Measurements from ENCODE around the gene TWNK.
"Not testable (repeated sequence)": the region's sequence is repeated elsewhere in the genome, so short reads cannot be mapped to it uniquely, and the experiment has no call there.

TWNK gene

DNA sequence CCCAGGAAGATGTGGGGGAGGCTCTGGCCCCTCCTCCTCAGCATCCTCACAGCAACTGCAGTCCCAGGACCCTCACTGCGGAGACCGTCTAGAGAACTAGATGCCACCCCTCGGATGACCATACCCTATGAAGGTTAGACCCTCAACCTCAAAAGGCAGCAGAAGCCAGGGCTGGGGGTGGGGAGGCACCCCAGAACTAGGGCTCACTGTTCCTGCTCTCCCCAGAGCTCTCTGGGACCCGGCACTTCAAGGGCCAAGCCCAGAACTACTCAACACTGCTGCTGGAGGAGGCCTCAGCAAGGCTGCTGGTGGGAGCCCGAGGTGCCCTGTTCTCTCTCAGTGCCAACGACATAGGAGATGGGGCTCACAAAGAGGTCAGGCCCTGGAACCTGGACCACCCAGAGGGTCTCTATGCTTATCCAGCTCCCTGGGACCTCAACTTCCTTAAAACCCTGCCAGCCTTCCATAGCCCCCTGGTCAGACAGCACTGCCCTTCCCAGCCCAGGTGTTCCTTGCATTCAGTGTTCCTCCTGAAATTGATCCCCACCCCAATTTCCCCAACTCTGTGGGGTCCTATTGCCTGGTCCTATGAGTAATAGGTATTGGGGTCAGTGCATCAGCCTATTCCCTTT lies 14.3 kb upstream of the TWNK start:
- in situ Hi-C loops (cut with MboI; ENCODE audit: low sequenced_read_pairs), result no loop called here

DNA sequence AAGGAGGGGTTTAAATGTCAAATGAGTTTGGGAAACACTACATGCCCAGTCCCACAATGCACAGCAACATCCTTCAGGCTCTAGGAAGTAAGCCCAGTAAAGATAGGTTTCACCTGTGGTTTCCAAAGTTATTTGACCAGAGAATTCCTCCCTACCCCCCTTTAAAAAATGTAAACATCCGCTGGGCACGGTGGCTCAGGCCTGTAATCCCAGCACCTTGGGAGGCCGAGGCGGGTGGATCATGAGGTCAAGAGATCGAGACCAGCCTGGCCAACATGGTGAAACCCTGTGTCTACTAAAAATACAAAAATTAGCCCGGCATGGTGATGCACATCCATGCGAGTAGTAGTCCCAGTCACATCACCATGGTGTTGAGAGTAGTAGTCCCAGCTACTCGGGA lies 11.9 kb upstream of the TWNK start:
- in situ Hi-C loops (cut with MboI; ENCODE audit: low sequenced_read_pairs), result not testable (repeated sequence)

DNA sequence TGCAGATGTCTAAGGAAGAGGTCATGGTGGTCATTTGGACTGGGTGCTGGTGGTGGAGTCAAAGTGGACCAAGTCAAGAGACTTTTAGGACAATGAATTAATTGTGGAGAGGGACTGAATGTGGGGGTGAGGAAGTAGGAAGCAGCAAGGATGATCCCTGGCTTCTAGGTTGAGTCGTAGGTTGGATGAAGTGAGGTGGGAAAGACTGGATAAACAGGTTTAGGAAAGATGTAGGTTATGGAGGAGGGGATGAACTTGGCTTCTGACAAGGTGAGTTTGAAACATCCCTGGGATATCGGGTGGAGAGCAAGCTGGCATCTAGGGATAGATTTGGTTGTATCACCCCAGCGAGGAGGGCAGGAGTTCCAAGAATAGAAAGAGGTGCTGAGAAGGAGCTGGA lies 10.4 kb upstream of the TWNK start:
- in situ Hi-C loops (cut with MboI; ENCODE audit: low sequenced_read_pairs), result no loop called here

DNA sequence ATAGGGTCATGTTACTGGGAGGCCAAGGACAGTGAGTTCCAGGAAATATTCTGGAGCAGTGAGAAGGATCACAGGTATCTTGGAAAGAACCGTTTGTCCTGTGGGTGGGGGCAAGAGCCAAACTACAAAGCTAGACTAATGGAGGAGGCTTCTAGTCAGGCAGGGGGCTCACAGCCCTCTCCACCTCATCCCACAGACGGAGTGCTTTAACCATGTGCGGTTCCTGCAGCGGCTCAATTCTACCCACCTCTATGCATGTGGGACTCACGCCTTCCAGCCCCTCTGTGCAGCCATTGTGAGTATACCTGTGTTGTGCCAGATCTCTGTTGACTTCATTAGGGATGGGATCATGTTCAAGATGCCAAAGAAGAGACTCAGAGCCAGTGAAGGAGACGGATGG lies 9.9 kb upstream of the TWNK start:
- in situ Hi-C loops (cut with MboI; ENCODE audit: low sequenced_read_pairs), result no loop called here

DNA sequence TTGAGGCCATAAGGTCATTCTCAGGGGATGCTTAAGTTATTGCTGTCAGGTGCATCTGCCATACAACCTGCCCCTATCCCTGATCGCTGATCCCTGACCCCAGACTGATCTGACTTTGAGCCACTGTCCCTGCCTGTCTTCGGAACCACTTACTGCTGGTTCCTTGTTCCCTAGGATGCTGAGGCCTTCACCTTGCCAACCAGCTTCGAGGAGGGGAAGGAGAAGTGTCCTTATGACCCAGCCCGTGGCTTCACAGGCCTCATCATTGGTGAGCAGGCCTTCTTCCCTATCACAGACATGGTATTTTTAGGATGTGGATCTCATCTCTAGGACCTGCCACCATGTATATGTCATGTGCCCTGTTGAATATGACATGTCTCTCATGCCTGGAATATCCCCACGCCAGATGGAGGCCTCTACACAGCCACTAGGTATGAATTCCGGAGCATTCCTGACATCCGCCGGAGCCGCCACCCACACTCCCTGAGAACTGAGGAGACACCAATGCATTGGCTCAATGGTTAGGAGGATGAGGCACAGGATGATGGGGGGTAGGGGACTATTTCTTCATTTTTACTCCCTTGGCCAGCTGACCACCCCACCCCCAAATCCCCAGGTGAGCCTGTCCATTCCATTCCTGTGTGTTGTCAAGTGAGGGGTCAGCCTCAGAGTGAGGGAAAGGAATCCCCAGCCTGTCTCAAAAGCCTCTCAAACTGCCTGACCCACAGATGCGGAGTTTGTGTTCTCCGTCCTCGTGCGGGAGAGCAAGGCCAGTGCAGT lies 9.0 kb upstream of the TWNK start:
- in situ Hi-C loops (cut with MboI; ENCODE audit: low sequenced_read_pairs), result no loop called here

DNA sequence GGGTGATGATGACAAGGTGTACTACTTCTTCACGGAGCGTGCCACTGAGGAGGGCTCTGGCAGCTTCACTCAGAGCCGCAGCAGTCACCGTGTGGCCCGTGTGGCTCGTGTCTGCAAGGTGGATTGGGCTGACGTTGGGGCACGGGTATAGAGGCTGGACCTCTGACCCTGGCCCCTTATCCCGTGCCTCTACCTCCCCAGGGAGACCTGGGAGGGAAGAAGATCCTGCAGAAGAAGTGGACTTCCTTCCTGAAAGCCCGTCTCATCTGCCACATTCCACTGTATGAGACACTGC lies 8.5 kb upstream of the TWNK start:
- in situ Hi-C loops (cut with MboI; ENCODE audit: low sequenced_read_pairs), result no loop called here

DNA sequence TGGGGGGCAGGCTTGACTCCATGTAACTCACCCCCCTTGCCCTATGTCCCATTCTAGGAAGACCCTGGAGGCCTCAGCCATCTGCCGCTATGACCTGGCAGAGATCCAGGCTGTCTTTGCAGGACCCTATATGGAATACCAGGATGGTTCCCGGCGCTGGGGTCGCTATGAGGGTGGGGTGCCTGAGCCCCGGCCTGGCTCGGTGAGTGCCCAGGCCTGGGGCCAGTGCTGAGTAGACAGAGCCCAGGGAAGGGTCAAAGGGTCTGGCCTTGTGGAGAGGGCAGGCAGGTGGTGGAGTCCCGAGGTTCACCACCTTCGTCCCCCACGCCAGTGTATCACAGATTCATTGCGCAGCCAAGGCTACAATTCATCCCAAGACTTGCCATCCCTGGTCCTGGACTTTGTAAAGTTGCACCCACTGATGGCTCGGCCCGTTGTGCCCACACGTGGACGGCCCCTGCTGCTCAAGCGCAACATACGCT lies 7.5 kb upstream of the TWNK start:
- in situ Hi-C loops (cut with MboI; ENCODE audit: low sequenced_read_pairs), result no loop called here

DNA sequence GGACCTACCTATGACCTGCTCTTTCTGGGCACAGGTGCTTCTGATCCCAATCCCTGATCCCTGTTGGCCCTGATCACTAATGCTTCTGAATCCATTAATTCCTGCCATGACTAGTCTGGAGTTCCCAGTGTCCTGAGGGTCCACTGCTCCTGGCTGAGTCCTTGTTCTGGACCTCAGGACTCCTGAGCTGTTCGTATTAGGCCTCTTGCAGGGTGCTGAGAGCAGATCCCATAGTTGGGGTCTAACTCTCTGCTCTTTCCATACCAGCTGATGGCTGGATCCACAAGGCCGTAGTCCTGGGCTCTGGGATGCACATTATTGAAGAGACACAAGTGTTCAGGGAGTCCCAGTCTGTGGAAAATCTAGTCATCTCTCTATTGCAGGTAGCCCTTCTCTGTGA lies 7.0 kb upstream of the TWNK start:
- in situ Hi-C loops (cut with MboI; ENCODE audit: low sequenced_read_pairs), result no loop called here

DNA sequence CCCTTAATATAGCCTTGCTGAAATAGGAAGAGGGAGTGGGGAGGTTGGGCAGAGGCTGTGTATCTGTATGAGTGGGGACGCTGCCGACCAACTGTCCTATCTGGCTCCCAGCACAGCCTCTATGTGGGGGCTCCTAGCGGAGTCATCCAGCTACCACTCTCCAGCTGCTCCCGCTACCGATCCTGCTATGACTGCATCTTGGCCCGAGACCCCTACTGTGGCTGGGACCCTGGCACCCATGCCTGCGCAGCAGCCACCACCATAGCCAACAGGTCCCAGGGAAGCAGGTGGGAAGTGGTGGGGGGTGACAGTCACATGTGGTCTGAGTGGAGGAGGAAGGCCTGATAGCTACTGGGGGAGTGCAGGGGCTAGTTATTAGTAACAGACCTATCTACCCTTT lies 6.6 kb upstream of the TWNK start:
- in situ Hi-C loops (cut with MboI; ENCODE audit: low sequenced_read_pairs), result no loop called here

DNA sequence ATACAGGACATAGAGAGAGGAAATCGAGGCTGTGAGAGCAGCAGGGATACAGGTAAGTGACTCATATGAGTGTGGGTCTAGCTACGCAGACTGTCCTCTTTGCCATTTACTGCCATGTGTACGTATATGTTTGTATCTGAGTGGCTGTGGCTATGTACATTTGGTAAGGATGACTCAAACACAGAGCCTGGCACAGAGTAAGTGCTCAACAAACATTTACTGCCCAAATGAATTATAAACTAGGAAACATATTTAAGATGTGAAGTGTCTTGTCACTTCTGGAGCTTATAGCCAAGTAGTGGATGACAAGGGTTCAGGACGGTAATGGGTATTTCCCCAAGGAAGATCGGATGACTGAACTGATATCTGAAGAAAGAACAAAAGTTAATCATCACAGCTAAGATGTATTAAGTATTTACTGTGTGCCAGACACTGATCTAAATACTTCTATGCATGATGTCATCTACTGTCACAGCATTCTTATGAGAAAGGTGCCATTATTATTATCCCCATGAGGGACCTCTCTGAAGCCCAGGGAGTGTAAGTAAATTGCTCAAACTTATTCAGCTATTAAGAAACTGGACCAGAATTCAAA lies 6.1 kb upstream of the TWNK start:
- in situ Hi-C loops (cut with MboI; ENCODE audit: low sequenced_read_pairs), result no loop called here

DNA sequence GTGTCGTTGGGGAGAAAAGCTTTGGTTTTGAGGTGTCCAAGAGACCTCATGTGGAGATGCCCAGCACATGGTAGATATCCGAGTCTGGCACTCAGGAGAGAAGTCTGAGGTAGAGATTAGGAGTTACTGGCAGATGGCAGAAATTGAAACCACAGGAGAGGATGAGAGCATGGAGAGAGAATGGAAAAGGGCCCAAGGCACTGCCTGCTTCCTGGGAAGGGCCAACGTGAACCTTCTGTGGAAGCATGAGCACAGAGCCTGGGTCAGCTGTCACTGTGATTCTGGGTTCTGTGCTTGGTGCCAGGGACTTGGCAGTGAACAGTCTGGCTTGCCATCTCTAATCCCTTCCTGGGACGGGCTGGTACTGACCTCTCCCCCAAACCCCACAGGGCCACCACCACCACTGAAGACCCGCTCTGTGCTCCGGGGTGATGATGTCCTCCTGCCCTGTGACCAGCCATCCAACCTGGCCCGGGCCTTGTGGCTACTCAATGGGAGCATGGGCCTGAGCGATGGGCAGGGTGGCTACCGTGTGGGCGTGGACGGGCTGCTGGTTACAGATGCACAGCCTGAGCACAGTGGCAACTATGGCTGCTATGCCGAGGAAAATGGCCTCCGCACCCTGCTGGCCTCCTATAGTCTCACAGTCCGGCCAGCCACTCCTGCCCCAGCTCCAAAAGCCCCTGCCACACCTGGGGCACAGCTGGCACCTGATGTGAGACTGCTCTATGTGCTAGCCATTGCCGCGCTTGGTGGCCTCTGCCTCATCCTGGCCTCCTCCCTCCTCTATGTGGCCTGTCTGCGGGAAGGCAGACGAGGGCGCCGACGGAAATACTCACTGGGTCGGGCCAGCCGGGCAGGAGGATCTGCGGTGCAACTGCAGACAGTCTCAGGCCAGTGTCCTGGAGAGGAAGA lies 4.2 kb upstream of the TWNK start:
- in situ Hi-C loops (cut with MboI; ENCODE audit: low sequenced_read_pairs), result no loop called here

DNA sequence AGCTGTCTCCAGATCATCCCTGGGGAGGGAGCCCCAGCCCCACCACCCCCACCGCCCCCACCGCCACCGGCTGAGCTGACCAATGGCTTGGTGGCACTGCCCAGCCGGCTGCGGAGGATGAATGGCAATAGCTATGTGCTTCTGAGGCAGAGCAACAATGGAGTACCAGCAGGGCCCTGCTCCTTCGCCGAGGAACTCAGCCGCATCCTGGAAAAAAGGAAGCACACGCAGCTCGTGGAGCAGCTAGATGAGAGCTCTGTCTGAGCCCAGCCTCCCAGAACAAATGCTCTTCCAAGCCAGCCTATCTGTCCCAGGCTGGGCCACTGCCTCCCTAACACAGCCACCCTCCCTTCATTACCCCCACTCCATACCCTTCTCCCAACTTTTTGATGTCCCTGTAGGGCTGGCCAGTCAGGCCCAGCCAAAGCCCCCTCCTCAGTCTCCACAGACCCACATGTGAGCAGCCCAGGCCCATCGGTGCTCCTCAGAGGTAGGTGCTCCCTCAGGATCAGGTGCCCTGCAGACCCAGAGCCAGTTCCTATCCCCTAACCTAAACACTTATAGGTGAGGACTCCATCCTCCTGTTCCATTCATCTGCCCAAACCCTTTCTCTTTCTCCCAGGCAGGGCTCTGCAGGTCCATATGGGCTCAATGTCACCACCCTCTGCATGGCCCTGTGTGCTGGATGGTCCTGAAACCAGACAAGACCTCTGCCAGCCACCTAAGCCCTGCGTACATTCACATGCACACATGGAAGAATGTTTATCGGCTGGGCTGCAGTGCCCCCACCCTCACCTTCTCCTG lies 3.3 kb upstream of the TWNK start:
- in situ Hi-C loops (cut with MboI; ENCODE audit: low sequenced_read_pairs), result no loop called here

DNA sequence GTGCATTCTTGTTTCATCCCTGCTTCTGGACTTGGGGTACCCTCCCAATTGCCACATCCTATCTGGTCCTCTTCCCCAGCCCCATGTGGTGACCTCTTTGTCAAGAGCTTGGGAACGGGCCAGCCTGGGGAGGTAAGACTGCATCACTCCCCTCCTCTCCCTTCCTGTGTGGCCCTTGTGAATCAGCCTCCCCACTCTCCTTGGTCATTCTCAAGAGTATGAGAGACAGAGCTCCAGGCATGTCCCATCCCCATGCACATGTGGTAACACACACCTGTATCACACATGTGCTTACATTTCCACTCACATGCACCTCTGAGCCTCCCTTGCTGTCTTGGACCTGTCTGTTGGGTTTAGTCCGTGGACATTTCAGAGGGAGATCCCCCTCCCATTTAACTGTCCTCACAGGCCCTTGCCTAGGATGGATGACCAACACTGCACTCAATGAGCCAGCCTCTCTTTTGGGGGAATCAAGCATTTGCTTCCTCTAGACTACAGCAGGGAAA lies 2.6 kb upstream of the TWNK start:
- in situ Hi-C loops (cut with MboI; ENCODE audit: low sequenced_read_pairs), result no loop called here

DNA sequence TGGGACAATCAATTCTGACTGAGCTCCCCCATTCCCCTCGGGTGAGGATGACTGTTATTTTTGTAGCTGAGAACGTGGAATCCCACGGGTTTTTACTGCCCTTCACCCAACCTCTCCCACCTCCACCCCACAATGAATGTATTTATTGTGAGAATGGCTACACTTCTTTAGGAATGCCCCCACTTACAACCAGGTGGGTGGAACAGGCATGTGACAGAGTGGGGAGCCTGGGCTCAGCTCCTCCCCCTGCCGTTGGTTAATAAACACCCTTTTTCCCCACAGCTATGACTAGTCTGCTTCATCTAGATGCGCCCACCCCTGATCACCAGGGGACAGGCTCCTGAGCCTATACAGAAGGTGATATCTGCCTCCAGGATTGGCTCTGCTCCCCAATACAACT lies 2.0 kb upstream of the TWNK start:
- in situ Hi-C loops (cut with MboI; ENCODE audit: low sequenced_read_pairs), result no loop called here

DNA sequence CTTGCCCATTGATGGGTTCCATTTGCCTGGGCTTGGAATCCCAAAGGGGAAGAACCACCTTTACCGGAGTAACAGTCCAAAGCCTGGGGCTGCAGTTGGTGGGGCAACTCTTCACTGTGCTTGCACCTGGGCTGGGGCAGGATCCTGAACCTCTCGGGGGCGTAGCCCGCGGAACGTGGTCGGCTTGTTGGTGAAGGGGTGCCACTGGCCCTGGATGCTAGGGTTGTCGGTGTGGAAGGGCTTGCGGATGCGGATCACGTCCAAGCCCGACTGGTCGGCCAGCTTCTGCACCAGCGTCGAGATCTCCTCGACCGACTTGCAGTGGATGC lies 756 bp upstream of the TWNK start:
- in situ Hi-C loops (cut with MboI; ENCODE audit: low sequenced_read_pairs), result no loop called here

DNA sequence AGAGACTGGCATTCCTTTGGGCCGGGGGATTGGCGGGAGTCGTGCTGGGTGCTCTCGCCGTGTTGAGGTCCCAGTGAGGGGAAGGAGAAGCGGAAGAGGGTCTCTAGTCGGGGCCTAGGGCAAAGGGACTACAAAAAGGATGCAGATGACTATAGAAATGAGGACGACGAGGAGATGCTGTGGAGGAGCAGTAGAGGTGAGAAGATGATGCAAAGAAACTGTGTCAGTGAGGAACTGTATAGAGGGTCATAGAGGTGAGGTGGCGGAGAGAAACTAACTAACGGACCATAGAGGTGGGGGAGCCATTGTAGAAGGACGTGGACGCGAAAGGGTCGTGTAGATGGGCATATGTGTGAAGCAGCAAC lies 324 bp downstream of the TWNK start:
- in situ Hi-C loops (cut with MboI; ENCODE audit: low sequenced_read_pairs), result no loop called here

DNA sequence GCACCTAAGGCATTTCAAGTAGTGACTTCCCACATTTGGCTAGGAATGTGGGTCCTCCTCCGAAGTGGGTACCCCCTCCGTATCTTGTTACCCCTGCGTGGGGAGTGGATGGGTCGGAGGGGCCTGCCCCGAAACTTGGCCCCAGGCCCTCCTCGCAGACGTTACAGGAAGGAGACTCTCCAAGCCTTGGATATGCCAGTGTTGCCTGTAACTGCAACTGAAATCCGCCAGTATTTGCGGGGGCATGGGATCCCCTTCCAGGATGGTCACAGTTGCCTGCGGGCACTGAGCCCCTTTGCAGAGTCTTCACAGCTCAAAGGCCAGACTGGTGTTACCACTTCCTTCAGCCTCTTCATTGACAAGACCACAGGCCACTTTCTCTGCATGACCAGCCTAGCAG lies 823 bp downstream of the TWNK start:
- in situ Hi-C loops (cut with MboI; ENCODE audit: low sequenced_read_pairs), result no loop called here

DNA sequence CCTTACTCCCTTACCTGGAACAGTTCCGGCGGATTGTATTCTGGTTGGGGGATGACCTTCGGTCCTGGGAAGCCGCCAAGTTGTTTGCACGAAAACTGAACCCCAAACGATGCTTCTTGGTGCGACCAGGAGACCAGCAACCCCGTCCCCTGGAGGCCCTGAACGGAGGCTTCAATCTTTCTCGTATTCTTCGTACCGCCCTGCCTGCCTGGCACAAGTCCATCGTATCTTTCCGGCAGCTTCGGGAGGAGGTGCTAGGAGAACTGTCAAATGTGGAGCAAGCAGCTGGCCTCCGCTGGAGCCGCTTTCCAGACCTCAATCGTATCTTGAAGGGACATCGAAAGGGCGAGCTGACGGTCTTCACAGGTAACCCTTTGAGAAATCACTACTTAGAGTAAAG lies 1.7 kb downstream of the TWNK start:
- in situ Hi-C loops (cut with MboI; ENCODE audit: low sequenced_read_pairs), result no loop called here

DNA sequence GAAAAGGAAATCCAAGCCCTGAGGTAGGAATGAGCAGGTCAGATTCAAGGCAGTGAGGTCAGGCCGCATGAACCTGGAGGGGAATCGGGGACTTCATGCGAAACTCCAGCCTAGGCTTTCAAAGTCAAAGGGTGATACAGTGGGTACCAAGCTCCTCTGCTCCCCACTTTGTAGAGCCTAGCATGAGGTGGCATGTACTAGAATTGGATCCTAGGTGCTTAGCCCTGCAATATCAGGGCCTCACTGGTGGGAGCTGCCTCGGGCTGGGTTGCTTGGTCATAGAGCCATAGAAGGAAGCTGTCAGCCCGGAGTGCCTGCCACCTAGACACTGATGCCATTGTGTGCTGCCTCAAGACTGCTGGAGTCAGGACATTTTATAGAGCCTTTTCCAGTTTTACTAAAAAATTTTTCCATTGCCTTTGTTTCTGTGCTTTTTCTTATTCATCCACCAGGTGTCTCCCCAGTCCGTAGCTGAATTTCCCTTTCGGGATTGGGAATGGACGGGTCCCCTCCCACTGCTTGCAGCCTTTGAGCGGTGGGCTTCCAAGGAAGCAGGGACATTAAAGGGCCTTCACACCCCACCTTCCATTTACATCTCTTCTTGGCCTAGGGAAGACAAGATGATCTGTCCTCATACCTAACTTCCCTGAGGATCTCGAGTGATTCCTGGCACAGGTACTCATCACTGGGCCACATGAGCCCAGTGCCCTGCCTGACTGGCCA lies 6.8 kb downstream of the TWNK start:
- in situ Hi-C loops (cut with MboI; ENCODE audit: low sequenced_read_pairs), result no loop called here

DNA sequence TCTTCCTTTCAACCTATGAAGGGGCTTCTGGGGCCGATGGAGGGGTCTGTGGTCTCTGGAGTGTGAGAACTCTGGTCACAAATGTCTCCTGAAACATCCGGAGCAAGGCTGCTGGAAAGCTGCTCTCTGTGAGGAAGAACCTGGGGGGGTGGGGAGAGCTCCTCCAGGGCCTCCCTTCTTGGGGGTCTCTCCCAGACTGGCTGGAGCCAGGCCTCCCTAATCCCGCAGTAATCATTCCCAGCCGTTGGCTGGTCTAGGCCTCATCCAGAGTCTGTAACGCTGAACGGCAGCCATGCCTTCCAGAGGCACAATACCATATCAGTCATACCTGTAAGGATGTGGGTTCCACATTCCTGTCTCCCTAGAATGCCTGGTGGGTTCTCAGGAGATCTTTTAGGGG lies 7.8 kb downstream of the TWNK start:
- in situ Hi-C loops (cut with MboI; ENCODE audit: low sequenced_read_pairs), result no loop called here
